Stimulated activated CD4-positive, alpha-beta T cell treated with anti-CD3 and anti-CD28 coated beads, Interleukin-1b, Interleukin-23, amount 100 ng/mL, for 24 hours (primary cell): ENCODE data around the gene HSD3B7.

Experiments used
- DNase-seq, 4 experiments: peaks; one replicate each; pipeline ENCODE4 v3.0.0-alpha.2; 2020; ENCODE audit warnings: low read depth in 4 of 4, low spot score in 1 of 4

The HSD3B7 gene

GRCh38 chr16:30956601-30957455 lies 28.2 kb upstream of the HSD3B7 start:
- peak; percentile 83 to 93 (median 90) for DNase-seq

DNA sequence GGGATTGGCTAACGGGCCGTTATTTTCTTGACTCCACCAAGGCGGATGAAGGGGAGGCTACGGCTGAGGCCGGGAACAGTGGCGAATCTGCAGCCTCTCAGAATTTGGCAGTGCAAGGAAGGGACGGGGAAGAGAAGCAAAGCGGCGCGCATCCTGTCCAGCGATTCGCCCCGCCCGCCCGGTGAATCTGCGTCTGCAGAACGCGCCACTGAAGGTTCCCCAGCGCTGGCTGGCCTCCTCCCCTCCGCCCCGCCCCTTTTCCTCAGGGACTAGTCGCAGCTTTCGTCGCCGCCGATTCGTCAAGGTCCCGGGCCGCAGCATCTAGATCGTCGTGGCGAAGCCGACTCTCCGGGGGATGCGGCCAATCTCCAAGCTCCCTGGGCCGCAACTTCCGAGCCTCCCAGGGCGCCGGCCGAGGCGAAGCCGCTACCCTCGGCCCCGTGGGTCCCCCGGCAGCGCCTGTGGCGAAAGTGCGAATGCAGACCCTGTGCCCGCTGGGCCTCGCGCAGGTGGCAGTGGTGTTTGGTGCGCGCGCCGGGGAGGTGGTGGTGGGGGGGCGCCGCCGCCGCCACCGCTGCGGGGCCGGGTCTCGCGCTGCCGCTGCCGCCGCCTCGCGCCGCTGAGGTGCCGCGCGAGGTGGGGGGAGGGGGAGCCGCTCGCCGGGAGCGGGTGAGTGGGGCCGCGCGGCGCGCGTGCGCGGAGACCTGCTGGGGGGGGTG lies 27.4 kb upstream of the HSD3B7 start, which contains the start of gene SETD1A:
SETD1A (plus strand) TSS at position 299 of the 719 bp plus-strand sequence. CDS start 978 bp downstream, outside the sequence.
- peak; percentile 95 to 99 (median 96) for DNase-seq

GRCh38 chr16:30958175-30959079 lies 26.6 kb upstream of the HSD3B7 start:
- no peak for DNase-seq

DNA sequence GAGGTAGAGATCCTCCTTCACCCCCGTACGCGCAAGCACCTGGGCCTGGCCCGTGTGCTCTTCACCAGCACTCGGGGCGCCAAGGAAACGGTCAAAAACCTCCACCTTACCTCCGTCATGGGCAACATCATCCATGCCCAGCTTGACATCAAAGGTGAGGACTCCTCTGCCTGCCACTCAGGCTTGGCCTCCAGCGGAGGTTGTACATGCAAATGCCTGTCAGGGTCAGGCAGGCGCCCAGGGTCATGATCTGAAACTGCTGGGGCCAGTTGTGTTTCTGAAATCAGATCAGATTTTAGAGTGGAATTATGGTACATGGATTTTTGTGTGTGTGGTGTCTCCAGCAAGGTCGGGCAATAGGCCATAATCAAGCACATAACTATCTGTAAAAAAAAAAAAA lies 23.6 kb upstream of the HSD3B7 start:
- DNase-seq, result no peak

DNA sequence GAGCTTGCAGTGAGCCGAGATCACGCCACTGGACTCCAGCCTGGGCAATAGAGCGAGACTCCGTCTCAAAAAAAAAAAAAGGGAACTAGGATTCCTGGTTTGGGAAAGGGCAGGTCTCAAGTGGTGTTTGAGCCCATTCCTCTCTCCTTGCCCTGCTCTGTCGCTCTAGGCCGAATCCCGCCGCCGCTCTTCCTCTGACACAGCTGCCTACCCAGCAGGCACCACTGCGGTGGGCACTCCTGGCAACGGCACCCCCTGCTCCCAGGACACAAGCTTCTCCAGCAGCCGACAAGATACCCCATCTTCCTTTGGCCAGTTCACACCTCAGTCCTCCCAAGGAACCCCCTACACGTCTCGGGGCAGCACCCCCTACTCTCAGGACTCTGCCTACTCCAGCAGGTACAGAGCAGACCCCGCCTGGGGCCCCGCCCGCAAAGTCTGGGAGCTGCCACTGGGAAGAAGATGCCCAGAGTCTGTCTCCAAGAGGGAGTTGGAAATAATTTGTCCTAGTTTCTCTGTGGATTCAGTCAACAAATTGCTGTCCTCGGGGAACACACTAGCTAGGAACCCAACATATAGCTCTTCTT lies 21.0 kb upstream of the HSD3B7 start:
- DNase-seq, result no peak

GRCh38 chr16:30964574-30965226 lies 20.3 kb upstream of the HSD3B7 start:
- DNase-seq, result no peak

- DNase-seq, result no peak
Observed at GRCh38 chr16:30965436-30965835, 19.6 kb upstream of the HSD3B7 start.

GRCh38 chr16:30966033-30966619 lies 18.9 kb upstream of the HSD3B7 start:
- DNase-seq, result no peak

DNA sequence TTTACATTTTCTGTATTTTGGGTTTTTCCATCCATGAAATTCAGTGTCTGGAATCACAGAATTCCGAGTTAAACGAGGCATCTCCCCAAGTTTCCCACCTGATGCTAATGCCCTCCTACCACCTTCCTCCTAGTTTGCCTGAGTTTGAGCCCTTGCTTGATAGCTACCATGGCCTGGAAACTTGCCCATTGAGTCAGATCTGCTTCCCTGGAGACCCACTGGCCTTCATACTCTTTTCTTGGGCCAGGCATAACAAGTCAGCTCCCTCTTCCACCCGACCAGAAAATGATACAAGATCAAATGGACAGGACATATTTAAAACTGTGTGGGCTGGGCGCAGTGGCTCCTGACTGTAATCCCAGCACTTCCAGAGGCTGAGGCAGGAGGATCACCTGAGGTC lies 17.2 kb upstream of the HSD3B7 start:
- no peak for DNase-seq

DNA sequence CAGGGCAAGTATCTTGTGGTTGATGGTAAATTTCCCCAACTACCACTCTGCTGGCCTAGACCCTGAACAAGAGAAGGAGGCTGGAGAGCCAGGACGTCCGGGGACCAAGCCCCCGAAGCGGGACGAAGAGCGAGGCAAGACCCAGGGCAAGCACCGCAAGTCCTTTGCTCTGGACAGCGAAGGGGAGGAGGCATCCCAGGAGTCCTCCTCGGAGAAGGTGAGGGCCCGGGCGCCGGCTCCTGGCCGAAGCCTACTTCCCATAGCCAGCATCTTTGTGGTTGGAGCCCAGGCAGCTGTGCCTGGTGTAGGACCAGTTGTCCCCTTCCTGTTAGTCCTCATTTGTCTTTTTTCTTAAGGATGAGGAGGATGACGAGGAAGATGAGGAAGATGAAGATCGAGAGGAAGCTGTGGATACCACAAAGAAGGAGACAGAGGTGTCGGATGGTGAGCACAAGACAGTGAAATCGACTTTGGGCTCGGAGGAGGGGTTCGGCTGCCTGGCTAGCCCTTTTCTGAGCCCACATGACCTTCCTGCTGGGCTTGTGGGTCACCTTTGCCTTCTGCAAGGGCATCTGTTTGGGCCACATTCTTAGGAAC lies 15.7 kb upstream of the HSD3B7 start:
- DNase-seq, result no peak

DNA sequence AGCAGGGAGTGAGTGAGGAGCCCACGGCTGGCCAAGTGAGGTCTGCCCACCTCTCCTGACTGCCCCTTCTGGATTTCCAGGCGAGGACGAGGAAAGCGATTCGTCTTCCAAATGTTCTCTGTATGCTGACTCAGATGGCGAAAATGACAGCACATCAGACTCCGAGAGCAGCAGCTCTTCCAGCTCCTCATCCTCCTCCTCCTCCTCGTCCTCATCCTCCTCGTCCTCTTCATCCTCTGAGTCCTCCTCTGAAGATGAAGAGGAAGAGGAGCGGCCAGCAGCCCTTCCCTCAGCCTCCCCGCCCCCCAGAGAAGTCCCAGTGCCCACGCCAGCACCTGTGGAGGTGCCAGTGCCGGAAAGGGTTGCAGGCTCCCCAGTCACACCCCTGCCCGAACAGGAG lies 13.7 kb upstream of the HSD3B7 start:
- DNase-seq, result no peak

- DNase-seq, result no peak
Observed at GRCh38 chr16:30972872-30973271, 12.1 kb upstream of the HSD3B7 start.

DNA sequence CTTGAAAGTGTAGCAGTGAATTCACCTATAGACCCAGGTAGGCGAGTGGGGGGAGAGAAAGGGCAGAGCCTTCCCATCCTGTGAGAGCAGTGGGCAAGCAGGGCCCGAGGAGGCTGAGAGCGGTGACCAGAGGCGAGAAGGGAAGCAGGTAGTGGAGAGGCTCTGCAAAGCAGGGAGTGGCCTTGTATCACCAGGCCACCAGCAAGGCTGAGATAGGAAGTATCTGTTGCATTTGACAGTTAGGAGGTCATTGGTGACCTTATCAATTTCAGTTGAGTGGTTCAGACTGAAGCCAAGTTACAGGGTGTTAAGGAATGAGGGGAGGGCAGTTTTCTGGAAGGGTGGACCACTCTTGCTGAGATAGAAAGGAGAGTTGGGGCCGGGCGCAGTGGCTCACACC lies 10.7 kb upstream of the HSD3B7 start:
- DNase-seq, result no peak

- no peak for DNase-seq
Observed at GRCh38 chr16:30976486-30976885, 8.5 kb upstream of the HSD3B7 start.

DNA sequence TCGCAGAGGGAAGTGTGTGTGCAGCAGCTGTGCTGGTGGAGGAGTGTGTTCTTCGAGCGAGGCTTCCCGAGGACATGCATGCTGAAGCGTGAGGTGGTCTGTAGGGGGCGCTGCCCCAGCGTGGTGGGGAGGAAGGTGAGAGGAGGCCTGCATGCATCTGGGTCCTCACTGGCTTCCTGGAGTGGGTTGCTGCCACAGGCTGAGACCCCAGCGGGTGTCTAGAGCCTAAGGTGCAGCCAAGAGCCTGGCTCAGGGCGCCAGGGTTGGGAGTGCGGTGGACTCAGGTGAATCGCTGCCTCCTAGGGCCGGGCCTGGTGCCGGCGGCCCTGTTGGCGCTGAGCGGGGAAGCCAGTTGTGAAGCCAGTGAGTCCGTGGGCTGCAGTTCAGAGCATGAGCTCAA lies 7.5 kb upstream of the HSD3B7 start:
- DNase-seq, result no peak

- DNase-seq, result no peak
Observed at GRCh38 chr16:30979170-30980022, 5.6 kb upstream of the HSD3B7 start.

DNA sequence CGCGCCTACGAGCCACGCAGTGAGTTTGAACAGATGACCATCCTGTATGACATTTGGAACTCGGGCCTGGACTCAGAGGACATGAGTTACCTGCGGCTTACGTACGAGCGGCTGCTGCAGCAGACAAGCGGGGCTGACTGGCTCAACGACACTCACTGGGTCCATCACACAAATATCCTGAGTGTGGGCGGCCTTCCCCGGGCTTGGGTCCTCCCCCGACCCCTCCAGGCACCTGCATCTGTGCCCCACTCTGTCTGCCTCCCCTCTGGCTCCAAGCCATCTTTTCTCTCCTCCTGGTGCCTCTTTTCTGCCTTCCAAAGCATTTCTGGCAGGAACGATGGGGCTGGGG lies 5.0 kb upstream of the HSD3B7 start:
- no peak for DNase-seq

DNA sequence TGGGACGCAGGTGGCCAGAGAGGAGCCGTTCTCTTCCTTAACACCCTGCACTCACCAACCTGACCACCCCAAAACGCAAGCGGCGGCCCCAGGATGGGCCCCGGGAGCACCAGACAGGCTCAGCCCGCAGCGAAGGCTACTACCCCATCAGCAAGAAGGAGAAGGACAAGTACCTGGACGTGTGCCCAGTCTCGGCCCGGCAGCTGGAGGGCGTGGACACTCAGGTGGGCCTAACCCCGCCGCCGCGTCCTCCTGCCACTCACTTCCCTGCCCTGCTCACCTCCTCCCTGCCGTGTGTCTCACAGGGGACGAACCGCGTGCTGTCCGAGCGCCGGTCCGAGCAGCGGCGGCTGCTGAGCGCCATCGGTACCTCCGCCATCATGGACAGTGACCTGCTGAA lies 4.6 kb upstream of the HSD3B7 start:
- no peak for DNase-seq

DNA sequence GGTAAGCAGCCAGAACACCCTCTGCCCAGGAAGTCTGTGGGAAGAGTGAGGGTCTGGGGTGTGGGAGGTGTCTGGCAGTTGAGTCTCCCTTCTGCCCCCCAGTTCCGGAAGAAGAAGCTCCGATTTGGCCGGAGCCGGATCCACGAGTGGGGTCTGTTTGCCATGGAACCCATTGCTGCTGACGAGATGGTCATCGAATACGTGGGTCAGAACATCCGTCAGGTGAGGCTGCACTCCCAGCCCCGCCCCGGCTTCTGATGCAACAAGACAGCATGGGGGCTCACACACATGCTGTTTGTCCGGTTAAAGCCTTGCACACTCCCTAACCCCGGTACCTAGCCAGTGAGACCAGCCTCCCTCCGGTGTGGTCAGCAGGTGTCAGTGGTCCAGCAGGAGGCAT lies 4.0 kb upstream of the HSD3B7 start:
- no peak for DNase-seq
